ENCODE measurements around the gene SLC25A48. TPM values are rescaled to one million over a fixed set of nuclear protein-coding genes. Genes with fewer than 3 reads are reported as not detected.
"Not testable (repeated sequence)": the region's sequence is repeated elsewhere in the genome, so short reads cannot be mapped to it uniquely, and the experiment has no call there.

Gene SLC25A48
- total RNA-seq, 1 donor from 2014 or later: 0.34 TPM

DNA sequence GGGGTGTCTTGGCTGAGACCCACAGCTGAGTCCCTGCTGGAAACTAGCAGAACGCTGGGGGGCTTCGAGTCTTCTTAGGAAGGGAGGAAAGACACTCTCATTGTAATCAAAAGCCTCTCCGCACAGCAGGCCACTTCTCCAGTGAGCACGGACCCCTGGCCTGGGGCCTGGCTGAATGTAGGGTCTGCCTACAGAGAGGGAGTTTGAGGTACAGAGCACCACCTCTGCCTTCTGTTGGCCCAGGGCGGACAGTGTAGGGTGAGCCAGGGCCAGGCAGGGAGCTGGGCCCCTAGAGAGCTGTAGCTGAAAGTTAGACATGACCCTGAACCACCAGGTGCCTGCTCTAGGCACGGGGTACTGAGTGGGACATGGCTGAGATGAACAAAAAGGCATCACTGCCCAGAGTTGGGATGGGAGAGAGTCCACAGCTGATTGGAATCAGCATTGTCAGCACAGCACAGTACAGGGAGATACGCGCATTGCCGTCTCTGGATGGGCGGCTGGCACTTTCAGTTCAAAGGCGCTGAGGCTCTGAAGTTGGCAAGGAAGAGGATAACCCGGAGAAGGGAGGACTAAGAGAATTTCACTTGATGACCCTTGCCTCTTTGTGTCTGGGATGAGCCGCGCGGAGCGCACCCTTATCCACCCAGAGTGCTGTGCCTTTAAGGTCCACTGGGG lies 363 bp upstream of the SLC25A48 start:
- no peak for TF ChIP-seq CTCF (IDR thresholded peaks at IDR 0.05; ENCODE audit: unreplicated experiment)
- peaks cover 72% of the 10 kb centered on the region for H3K27me3 Mint-ChIP-seq
- H3K4me3 Mint-ChIP-seq (ENCODE audit: low read depth): peak overlapping the region; percentile 77
- no peak overlapping the region for H3K27ac Mint-ChIP-seq
- no peak for DNase-seq (ENCODE audit: low spot score, unreplicated experiment)
- no peaks in the 10 kb centered on the region for H3K36me3 Mint-ChIP-seq (ENCODE audit: insufficient read depth)
- peaks cover 8% of the 10 kb centered on the region for H3K9me3 Mint-ChIP-seq (ENCODE audit: low read depth)
- H3K4me1 Mint-ChIP-seq (ENCODE audit: low read depth): no peaks in the 10 kb centered on the region

DNA sequence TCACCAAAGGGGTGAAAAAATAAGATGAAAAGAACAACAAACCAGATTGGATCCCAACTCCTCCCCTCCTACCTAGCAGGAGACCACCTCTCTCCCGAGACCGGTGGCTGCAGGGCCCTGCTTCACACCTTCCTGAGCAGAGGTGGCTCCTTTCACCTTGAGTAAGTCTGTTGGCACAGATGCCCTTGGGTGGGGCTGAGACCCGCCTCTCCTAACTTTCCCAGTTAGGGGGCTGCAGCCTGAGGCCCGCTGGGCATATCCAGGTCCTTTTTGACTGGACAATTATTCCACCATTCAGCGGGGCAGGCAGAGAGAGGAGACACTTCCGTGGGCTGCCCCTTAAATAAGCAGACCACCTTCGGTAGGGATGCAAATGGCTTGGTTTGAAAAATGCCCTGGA lies 1.3 kb downstream of the SLC25A48 start:
- no peak overlapping the region for H3K4me3 Mint-ChIP-seq (ENCODE audit: low read depth)
- H3K4me1 Mint-ChIP-seq (ENCODE audit: low read depth): no peaks in the 10 kb centered on the region
- peaks cover 8% of the 10 kb centered on the region for H3K9me3 Mint-ChIP-seq (ENCODE audit: low read depth)
- peaks cover 61% of the 10 kb centered on the region for H3K27me3 Mint-ChIP-seq
- H3K36me3 Mint-ChIP-seq (ENCODE audit: insufficient read depth): no peaks in the 10 kb centered on the region
- no peak for DNase-seq (ENCODE audit: low spot score, unreplicated experiment)
- no peak for TF ChIP-seq CTCF (IDR thresholded peaks at IDR 0.05; ENCODE audit: unreplicated experiment)
- H3K27ac Mint-ChIP-seq: no peak overlapping the region

- H3K4me1 Mint-ChIP-seq (ENCODE audit: low read depth); DNase-seq (ENCODE audit: low spot score, unreplicated experiment); H3K4me3 Mint-ChIP-seq (ENCODE audit: low read depth); H3K9me3 Mint-ChIP-seq (ENCODE audit: low read depth); H3K27ac Mint-ChIP-seq; H3K36me3 Mint-ChIP-seq (ENCODE audit: insufficient read depth): not testable (repeated sequence)
- peaks cover 52% of the 10 kb centered on the region for H3K27me3 Mint-ChIP-seq
Measured at GRCh38 chr5:135838395-135838794, 3.9 kb downstream of the SLC25A48 start.

- TF ChIP-seq CTCF (IDR thresholded peaks at IDR 0.05; ENCODE audit: unreplicated experiment): no peak
Measured at GRCh38 chr5:135839566-135839965, 5.1 kb downstream of the SLC25A48 start.

GRCh38 chr5:135840959-135841358 lies 6.5 kb downstream of the SLC25A48 start:
- H3K27ac Mint-ChIP-seq: no peak overlapping the region
- peaks cover 8% of the 10 kb centered on the region for H3K9me3 Mint-ChIP-seq (ENCODE audit: low read depth)
- no peak overlapping the region for H3K4me3 Mint-ChIP-seq (ENCODE audit: low read depth)
- no peak for TF ChIP-seq CTCF (IDR thresholded peaks at IDR 0.05; ENCODE audit: unreplicated experiment)
- no peaks in the 10 kb centered on the region for H3K4me1 Mint-ChIP-seq (ENCODE audit: low read depth)
- no peaks in the 10 kb centered on the region for H3K36me3 Mint-ChIP-seq (ENCODE audit: insufficient read depth)
- peaks cover 38% of the 10 kb centered on the region for H3K27me3 Mint-ChIP-seq
- no peak for DNase-seq (ENCODE audit: low spot score, unreplicated experiment)

More at GRCh38 chr5:135839566-135839965, 5.1 kb downstream of the SLC25A48 start:
- no peak for DNase-seq (ENCODE audit: low spot score, unreplicated experiment)
- Mint-ChIP-seq H3K36me3 (ENCODE audit: insufficient read depth) (no peaks in the 10 kb centered on the region), H3K27ac (no peak overlapping the region), H3K9me3 (ENCODE audit: low read depth) (peaks cover 8% of the 10 kb centered on the region), H3K4me1 (ENCODE audit: low read depth) (no peaks in the 10 kb centered on the region), H3K4me3 (ENCODE audit: low read depth) (no peak overlapping the region), H3K27me3 (peaks cover 43% of the 10 kb centered on the region)

GRCh38 chr5:135842737-135843136 lies 8.3 kb downstream of the SLC25A48 start:
- peaks cover 28% of the 10 kb centered on the region for H3K27me3 Mint-ChIP-seq
- H3K4me1 Mint-ChIP-seq (ENCODE audit: low read depth): no peaks in the 10 kb centered on the region
- no peak overlapping the region for H3K4me3 Mint-ChIP-seq (ENCODE audit: low read depth)
- H3K36me3 Mint-ChIP-seq (ENCODE audit: insufficient read depth): no peaks in the 10 kb centered on the region
- peaks cover 8% of the 10 kb centered on the region for H3K9me3 Mint-ChIP-seq (ENCODE audit: low read depth)
- H3K27ac Mint-ChIP-seq: no peak overlapping the region
- no peak for TF ChIP-seq CTCF (IDR thresholded peaks at IDR 0.05; ENCODE audit: unreplicated experiment)
- no peak for DNase-seq (ENCODE audit: low spot score, unreplicated experiment)
